Left ventricle myocardium superior (tissue), 1 donor: ENCODE results near the gene MCF2L2. TPM values are rescaled to one million over a fixed set of nuclear protein-coding genes. Genes with fewer than 3 reads are reported as not detected.
A peak's percentile ranks its signal among the peaks of the same experiment; 100 is the strongest.
"Not testable (repeated sequence)": the region's sequence is repeated elsewhere in the genome, so short reads cannot be mapped to it uniquely, and the experiment has no call there.

Source experiments
- ATAC-seq: fragments of 200-7000 bp; cut with Tn5 transposase; one replicate; pipeline ENCODE4 v1.9.1; 2020; ENCODE audit warnings: mild to moderate bottlenecking, moderate library complexity
- DNase-seq: peaks from one replicate; pipeline ENCODE4 v3.0.0-alpha.2; 2020
- intact Hi-C: fragments of 100-400 bp; cut with micrococcal nuclease; formaldehyde crosslinking; loops from one replicate; pipeline ENCODE4 v1.11.0; 2022
- total RNA-seq: library from RNA; stranded (reverse); fragmentation: NEBNext Ultra II Directional; extraction: Animal tissue kit (Norgen Biotek cat#: 25700); gene quantifications from one replicate; pipeline ENCODE4 v1.2.1, GENCODE V29; 2021
- donor health status: DM: no; HTN: yes; CAD: no; lungs with severe emphysema.

Gene MCF2L2
- total RNA-seq, 1 donor from 2014 or later, result 0.25 TPM

- intact Hi-C loops, result no loop called here
- DNase-seq (peak; percentile 49), ATAC-seq (peak; percentile 74)
These were observed 249.4 kb downstream of the MCF2L2 start for GRCh38 chr3:183178833-183179549.

GRCh38 chr3:183178512-183178832 is 249.9 kb downstream of the MCF2L2 start:
- DNase-seq (no peak), ATAC-seq (no peak)
- intact Hi-C loops, result no loop called here

GRCh38 chr3:183172051-183172639 is 256.3 kb downstream of the MCF2L2 start:
- no peak for DNase-seq
- intact Hi-C loops, result no loop called here
- ATAC-seq, result no peak

- intact Hi-C loops, ATAC-seq, DNase-seq: not testable (repeated sequence)
These were observed 260.4 kb downstream of the MCF2L2 start for GRCh38 chr3:183167975-183168374.

GRCh38 chr3:183163563-183163962 is 264.9 kb downstream of the MCF2L2 start:
- intact Hi-C loops, result no loop called here
- ATAC-seq, result no peak
- no peak for DNase-seq

GRCh38 chr3:183161552-183162336 is 266.7 kb downstream of the MCF2L2 start:
- intact Hi-C loops, result no loop called here
- no peak for DNase-seq
- ATAC-seq, result no peak

GRCh38 chr3:183160616-183161015 is 267.8 kb downstream of the MCF2L2 start:
- DNase-seq, result no peak
- ATAC-seq, result no peak
- intact Hi-C loops, result no loop called here

GRCh38 chr3:183159333-183159732 is 269.1 kb downstream of the MCF2L2 start:
- intact Hi-C loops, result no loop called here
- ATAC-seq (no peak), DNase-seq (no peak)

- intact Hi-C loops, result no loop called here
- DNase-seq (no peak), ATAC-seq (no peak)
These were observed 269.8 kb downstream of the MCF2L2 start for GRCh38 chr3:183158551-183159006.

- intact Hi-C loops, result no loop called here
- ATAC-seq, result no peak
These were observed 270.3 kb downstream of the MCF2L2 start for GRCh38 chr3:183158113-183158512.

GRCh38 chr3:183156266-183156665 is 272.2 kb downstream of the MCF2L2 start:
- no peak for ATAC-seq
- intact Hi-C loops, result no loop called here
- DNase-seq, result no peak

More at GRCh38 chr3:183158113-183158512, 270.3 kb downstream of the MCF2L2 start:
- DNase-seq, result no peak

GRCh38 chr3:183155499-183155898 is 272.9 kb downstream of the MCF2L2 start:
- DNase-seq (no peak), ATAC-seq (no peak)
- intact Hi-C loops, result no loop called here

GRCh38 chr3:183153210-183153950 is 275.0 kb downstream of the MCF2L2 start:
- no peak for ATAC-seq
- intact Hi-C loops, result no loop called here
- no peak for DNase-seq

- intact Hi-C loops, result no loop called here
- no peak for DNase-seq
- no peak for ATAC-seq
These were observed 276.5 kb downstream of the MCF2L2 start for GRCh38 chr3:183151821-183152351.

- intact Hi-C loops, result no loop called here
- no peak for ATAC-seq
These were observed 277.3 kb downstream of the MCF2L2 start for GRCh38 chr3:183151086-183151485.

GRCh38 chr3:183149915-183150750 is 278.3 kb downstream of the MCF2L2 start:
- intact Hi-C loops, result no loop called here
- ATAC-seq, result no peak
- DNase-seq, result no peak

More at GRCh38 chr3:183151086-183151485, 277.3 kb downstream of the MCF2L2 start:
- no peak for DNase-seq

- ATAC-seq, result no peak
- no peak for DNase-seq
- intact Hi-C loops, result no loop called here
These were observed 280.4 kb downstream of the MCF2L2 start for GRCh38 chr3:183148056-183148455.

- intact Hi-C loops, result no loop called here
- ATAC-seq (no peak), DNase-seq (no peak)
These were observed 284.1 kb downstream of the MCF2L2 start for GRCh38 chr3:183144363-183144762.
